Activated CD8-positive, alpha-beta T cell treated with anti-CD3 and anti-CD28 coated beads for 36 hours (primary cell): ENCODE data around the gene ZMIZ1. TPM values are rescaled to one million over a fixed set of nuclear protein-coding genes. Genes with fewer than 3 reads are reported as not detected.

Experiments
- ATAC-seq: fragments of 200-7000 bp; cut with Tn5 transposase; one replicate; pipeline ENCODE4 v1.10.0; 2021; ENCODE audit warnings: mild to moderate bottlenecking, moderate library complexity
- CTCF ChIA-PET: fragments of 350-600 bp; sonication (Branson Sonifier 250); formaldehyde crosslinking; loops from one replicate; lab custom pipeline; 2021; ENCODE audit warnings: antibody characterized with exemption; lab: Charles Lee
- POLR2A ChIA-PET: fragments of 350-600 bp; sonication (Branson Sonifier 250); formaldehyde crosslinking; loops from one replicate; lab custom pipeline; 2021; ENCODE audit warnings: antibody characterized with exemption; lab: Charles Lee
- DNase-seq: peaks from one replicate; pipeline ENCODE4 v3.0.0-alpha.2; 2020
- H3K27ac Mint-ChIP-seq: one replicate; pipeline ENCODE4 v1.8.0; 2021; ENCODE audit warnings: mild to moderate bottlenecking, mixed read lengths
- H3K27me3 Mint-ChIP-seq: one replicate; pipeline ENCODE4 v1.8.0; 2021; ENCODE audit warnings: mixed read lengths
- H3K36me3 Mint-ChIP-seq: one replicate; pipeline ENCODE4 v1.8.0; 2021; ENCODE audit warnings: low read depth, mixed read lengths
- H3K4me1 Mint-ChIP-seq: one replicate; pipeline ENCODE4 v1.8.0; 2021; ENCODE audit warnings: low read depth, mixed read lengths
- H3K4me3 Mint-ChIP-seq: one replicate; pipeline ENCODE4 v1.8.0; 2021; ENCODE audit warnings: mild to moderate bottlenecking, moderate library complexity, mixed read lengths
- H3K9me3 Mint-ChIP-seq: one replicate; pipeline ENCODE4 v1.8.0; 2021; ENCODE audit warnings: mixed read lengths
- intact Hi-C: fragments of 100-400 bp; cut with micrococcal nuclease; formaldehyde crosslinking; loops from one replicate; pipeline ENCODE4 v1.10.0; 2022
- total RNA-seq, 2 experiments: library from RNA; stranded (reverse); gene quantifications; one replicate each; pipeline ENCODE4 v1.2.3, GENCODE V29; 2021
- TF ChIP-seq, protein P1 (sequence below): fragments of 200-600 bp; IDR thresholded peaks from one replicate; pipeline ENCODE4 v1.8.0; 2022; ENCODE audit warnings: antibody characterized with exemption, mild to moderate bottlenecking

ZMIZ1 gene
- total RNA-seq, 2 experiments from 2014 or later = 46.5 to 52.2 TPM

DNA sequence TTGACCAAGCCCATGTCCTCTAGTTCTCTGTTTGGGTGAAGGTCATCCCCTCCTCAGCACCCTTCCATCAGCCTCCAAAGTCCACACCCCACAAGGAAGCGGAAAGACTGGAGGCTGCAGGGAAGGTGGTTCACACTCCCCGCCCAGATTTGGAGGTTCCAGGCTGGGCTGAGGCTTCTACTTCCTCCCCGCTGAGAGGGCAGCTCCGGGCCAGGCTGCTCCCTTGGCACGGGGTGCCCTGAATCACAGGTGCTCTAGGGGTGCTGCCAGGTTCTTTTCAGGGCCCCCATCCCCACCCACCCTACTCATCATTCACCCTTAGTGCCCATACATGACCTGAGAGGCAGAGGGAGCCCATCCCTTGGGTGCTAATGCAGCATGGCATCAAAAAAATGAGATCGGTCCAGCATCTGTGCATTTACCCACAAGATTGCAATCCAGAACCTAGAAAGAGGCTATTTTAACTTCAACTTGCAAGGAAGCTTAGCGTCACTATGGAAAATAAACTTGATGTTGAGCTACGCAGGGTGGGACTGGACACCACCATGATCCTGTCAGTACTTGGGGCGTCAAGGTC is 47.3 kb upstream of the ZMIZ1 start:
- ChIA-PET CTCF (interaction anchor here (1.0 to 1.9 kb wide), 2 partner anchors 11 to 353 kb away, joined by 3 to 4 read pairs; no protein-coding TSS in a partner anchor), POLR2A (interaction anchor here (0.8 kb wide), 1 partner anchor 46 kb away, joined by 3 read pairs; no protein-coding TSS in a partner anchor)
- H3K4me1 Mint-ChIP-seq = peaks cover 24% of the 10 kb centered on the region
- TF ChIP-seq, protein P1, sequence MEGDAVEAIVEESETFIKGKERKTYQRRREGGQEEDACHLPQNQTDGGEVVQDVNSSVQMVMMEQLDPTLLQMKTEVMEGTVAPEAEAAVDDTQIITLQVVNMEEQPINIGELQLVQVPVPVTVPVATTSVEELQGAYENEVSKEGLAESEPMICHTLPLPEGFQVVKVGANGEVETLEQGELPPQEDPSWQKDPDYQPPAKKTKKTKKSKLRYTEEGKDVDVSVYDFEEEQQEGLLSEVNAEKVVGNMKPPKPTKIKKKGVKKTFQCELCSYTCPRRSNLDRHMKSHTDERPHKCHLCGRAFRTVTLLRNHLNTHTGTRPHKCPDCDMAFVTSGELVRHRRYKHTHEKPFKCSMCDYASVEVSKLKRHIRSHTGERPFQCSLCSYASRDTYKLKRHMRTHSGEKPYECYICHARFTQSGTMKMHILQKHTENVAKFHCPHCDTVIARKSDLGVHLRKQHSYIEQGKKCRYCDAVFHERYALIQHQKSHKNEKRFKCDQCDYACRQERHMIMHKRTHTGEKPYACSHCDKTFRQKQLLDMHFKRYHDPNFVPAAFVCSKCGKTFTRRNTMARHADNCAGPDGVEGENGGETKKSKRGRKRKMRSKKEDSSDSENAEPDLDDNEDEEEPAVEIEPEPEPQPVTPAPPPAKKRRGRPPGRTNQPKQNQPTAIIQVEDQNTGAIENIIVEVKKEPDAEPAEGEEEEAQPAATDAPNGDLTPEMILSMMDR = no peak
- H3K9me3 Mint-ChIP-seq = peaks cover 6% of the 10 kb centered on the region
- no peaks in the 10 kb centered on the region for H3K27me3 Mint-ChIP-seq
- no peak overlapping the region for H3K27ac Mint-ChIP-seq
- ATAC-seq (no peak), DNase-seq (no peak)
- H3K36me3 Mint-ChIP-seq = no peaks in the 10 kb centered on the region
- intact Hi-C loops = no loop called here
- no peak overlapping the region for H3K4me3 Mint-ChIP-seq

DNA sequence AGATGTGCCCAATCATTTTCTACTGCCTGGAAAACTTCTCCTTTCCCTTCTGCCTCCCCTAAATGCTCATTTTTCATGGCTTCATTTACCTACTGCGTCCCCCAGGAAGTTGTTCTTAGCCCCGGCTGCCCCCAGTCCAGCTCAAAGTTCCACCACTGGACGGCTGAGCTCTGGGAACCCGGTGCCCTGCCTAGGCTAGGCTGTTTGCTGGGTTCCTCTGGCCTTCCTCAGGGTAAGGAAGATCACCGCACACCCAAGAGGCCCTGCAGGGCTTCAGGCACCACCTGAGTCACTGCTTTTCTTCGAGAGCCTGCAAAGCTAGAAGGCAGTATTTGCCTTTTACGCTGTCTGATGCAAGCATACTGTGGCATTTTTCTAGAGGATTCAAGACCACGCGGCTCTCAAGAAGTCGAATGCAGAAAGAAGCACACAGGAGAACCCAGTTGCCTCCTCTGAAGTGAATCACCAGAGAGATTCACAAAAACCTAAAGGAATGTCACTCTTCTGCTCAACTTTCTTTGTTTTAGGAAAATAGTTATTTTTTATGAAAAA is 46.7 kb upstream of the ZMIZ1 start:
- DNase-seq (no peak), ATAC-seq (no peak)
- Mint-ChIP-seq H3K4me1 (peaks cover 29% of the 10 kb centered on the region), H3K36me3 (no peaks in the 10 kb centered on the region), H3K27ac (no peak overlapping the region), H3K27me3 (no peaks in the 10 kb centered on the region), H3K9me3 (peaks cover 6% of the 10 kb centered on the region), H3K4me3 (no peak overlapping the region)
- POLR2A ChIA-PET = no interaction called here
- intact Hi-C loops = no loop called here
- CTCF ChIA-PET = interaction anchor here (0.7 to 1.9 kb wide), 4 partner anchors 11 to 353 kb away, joined by 3 to 4 read pairs (median 3); no protein-coding TSS in a partner anchor
- TF ChIP-seq, protein P1 = no peak

DNA sequence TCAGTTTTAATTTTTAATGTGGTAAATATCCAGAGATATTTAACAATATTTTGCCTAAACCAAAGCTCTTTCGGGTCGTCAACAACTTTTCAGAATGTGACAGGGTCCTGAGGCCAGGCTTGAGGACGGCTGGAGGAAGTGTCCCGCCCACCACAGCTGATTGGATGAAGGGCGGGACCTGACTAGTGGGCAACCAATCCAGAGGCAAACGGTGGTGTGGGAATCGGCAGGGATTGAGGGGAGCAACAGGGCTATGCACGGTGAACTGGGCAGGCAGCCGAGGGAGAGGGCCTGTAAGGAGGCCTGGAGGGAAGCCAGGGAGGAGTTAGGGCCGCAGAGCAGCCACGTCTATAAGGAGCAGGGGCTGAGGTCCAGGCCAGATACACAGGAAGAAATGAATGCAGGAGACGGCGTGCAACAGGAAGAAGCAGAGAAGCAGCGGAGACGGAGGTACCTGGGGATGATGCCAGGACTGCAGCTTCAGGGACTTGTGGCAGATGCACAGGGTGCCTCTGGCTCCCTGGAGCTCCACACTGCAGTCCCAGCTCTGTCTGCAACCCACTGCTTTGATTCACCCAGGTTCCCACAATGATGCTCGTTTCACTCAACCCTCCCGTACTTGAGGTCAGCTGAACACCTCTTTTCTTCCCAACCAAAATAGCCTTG is 46.1 kb upstream of the ZMIZ1 start:
- POLR2A ChIA-PET = interaction anchor here (1.5 kb wide), 1 partner anchor 49 kb away, joined by 6 read pairs; no protein-coding TSS in a partner anchor
- Mint-ChIP-seq H3K36me3 (no peaks in the 10 kb centered on the region), H3K4me1 (peaks cover 36% of the 10 kb centered on the region), H3K9me3 (peaks cover 5% of the 10 kb centered on the region), H3K27me3 (no peaks in the 10 kb centered on the region), H3K27ac (no peak overlapping the region), H3K4me3 (no peak overlapping the region)
- intact Hi-C loops = no loop called here
- TF ChIP-seq, protein P1 = no peak
- DNase-seq = no peak
- CTCF ChIA-PET = interaction anchor here (0.7 to 1.9 kb wide), 5 partner anchors 10 to 352 kb away, joined by 3 to 4 read pairs (median 3); no protein-coding TSS in a partner anchor
- ATAC-seq = no peak

DNA sequence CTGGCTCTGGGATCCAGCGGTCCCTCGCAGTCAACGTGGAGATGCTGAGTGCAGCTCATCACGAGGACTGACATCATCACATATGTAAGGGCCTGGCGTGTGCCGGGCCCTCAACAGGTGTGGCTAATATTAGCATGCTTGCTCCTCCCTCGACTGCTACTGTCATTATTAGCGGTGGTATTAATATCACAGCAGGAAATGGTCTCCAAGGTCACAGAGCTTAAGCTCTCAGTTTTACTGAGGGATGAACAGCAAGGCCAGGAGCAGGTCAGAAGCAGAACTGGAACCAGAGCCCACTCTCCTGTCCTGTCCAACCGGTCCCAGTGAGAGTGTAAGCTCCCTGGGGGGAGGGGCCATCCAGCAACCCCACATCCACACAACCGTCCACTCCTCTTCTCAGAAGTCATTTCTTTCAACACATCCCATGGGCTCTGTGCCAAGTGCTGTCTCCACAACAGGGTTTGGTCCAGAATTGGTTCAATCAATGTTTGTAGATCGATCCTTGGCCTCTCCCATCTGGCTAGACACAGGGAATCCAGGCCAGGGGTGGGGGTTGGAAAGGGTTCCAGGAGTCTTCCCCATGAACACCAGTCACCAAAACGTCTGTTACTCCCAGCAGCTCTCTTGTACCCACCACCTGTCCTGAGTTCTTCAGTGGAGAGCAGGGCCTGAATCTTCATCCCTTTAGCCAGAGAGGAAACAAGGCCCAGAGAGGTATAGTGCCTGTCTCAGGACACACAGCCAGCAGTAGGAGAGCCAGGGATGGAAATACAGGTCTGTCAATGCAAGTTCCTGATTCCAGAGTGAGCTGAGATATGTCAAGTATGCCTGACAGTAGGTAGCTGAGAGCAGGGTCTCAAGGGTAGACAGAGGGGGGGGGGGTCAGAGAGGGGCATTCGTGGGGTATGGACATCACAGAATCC is 45.3 kb upstream of the ZMIZ1 start:
- H3K4me3 Mint-ChIP-seq = no peak overlapping the region
- no peaks in the 10 kb centered on the region for H3K27me3 Mint-ChIP-seq
- no peaks in the 10 kb centered on the region for H3K36me3 Mint-ChIP-seq
- no peak overlapping the region for H3K27ac Mint-ChIP-seq
- intact Hi-C loops = no loop called here
- ATAC-seq (no peak), DNase-seq (no peak)
- TF ChIP-seq, protein P1 = no peak
- POLR2A ChIA-PET = interaction anchor here (1.5 kb wide), 1 partner anchor 48 kb away, joined by 6 read pairs; no protein-coding TSS in a partner anchor
- CTCF ChIA-PET = interaction anchor here (1.1 to 1.9 kb wide), 5 partner anchors 9 to 171 kb away, joined by 3 to 4 read pairs (median 3); no protein-coding TSS in a partner anchor
- no peaks in the 10 kb centered on the region for H3K9me3 Mint-ChIP-seq
- H3K4me1 Mint-ChIP-seq = peaks cover 41% of the 10 kb centered on the region
